GM21723 (cell line): Measurements from ENCODE around the gene YIF1B.
"Not testable (repeated sequence)": the region's sequence is repeated elsewhere in the genome, so short reads cannot be mapped to it uniquely, and the experiment has no call there.

Source experiments
- ATAC-seq: cut with Tn5 transposase; IDR thresholded peaks from one replicate; pipeline ENCODE4 v1.9.1; 2021; ENCODE audit warnings: mild to moderate bottlenecking, moderate library complexity; ENCODE audit not compliant: unreplicated experiment

Gene YIF1B

GRCh38 chr19:38315657-38316476 is at the start of gene YIF1B:
Gene YIF1B, minus strand, starts transcription at chr19:38315947. Its CDS starts 30 bp downstream, at chr19:38315917.
- peak; percentile 81 for ATAC-seq

- ATAC-seq: not testable (repeated sequence)
Observed at GRCh38 chr19:38362946-38363688, 47.4 kb upstream of the YIF1B start.

GRCh38 chr19:38362076-38362945 is 46.6 kb upstream of the YIF1B start:
- no peak for ATAC-seq

GRCh38 chr19:38361633-38362075 is 45.9 kb upstream of the YIF1B start:
- ATAC-seq: no peak

GRCh38 chr19:38360839-38361631 is 45.3 kb upstream of the YIF1B start:
- no peak for ATAC-seq

- ATAC-seq: no peak
Observed at GRCh38 chr19:38360351-38360750, 44.6 kb upstream of the YIF1B start.

- ATAC-seq: no peak
Observed at GRCh38 chr19:38359242-38360021, 43.7 kb upstream of the YIF1B start.

GRCh38 chr19:38358071-38358470 is 42.3 kb upstream of the YIF1B start:
- ATAC-seq: no peak

GRCh38 chr19:38355728-38356725 is 40.3 kb upstream of the YIF1B start:
- ATAC-seq: no peak

- ATAC-seq: no peak
Observed at GRCh38 chr19:38352611-38353010, 36.9 kb upstream of the YIF1B start.

GRCh38 chr19:38351865-38352395 is 36.2 kb upstream of the YIF1B start:
- no peak for ATAC-seq

- no peak for ATAC-seq
Observed at GRCh38 chr19:38350883-38351282, 35.1 kb upstream of the YIF1B start.

- no peak for ATAC-seq
Observed at GRCh38 chr19:38346837-38347236, 31.1 kb upstream of the YIF1B start.

- no peak for ATAC-seq
Observed at GRCh38 chr19:38340927-38341326, 25.2 kb upstream of the YIF1B start.

GRCh38 chr19:38339011-38339410 is 23.3 kb upstream of the YIF1B start:
- ATAC-seq: not testable (repeated sequence)

- ATAC-seq: no peak
Observed at GRCh38 chr19:38337360-38337653, 21.6 kb upstream of the YIF1B start.

GRCh38 chr19:38336638-38337359 is 21.1 kb upstream of the YIF1B start:
- peak; percentile 44 for ATAC-seq
